Osteoblast (primary cell): Measurements from ENCODE around the gene GAS5. TPM values are rescaled to one million over a fixed set of nuclear protein-coding genes. Genes with fewer than 3 reads are reported as not detected.
"Not testable (repeated sequence)": the region's sequence is repeated elsewhere in the genome, so short reads cannot be mapped to it uniquely, and the experiment has no call there.

Experiments
- DNase-seq: peaks from one replicate; pipeline ENCODE4 v3.0.0; 2011; ENCODE audit warnings: low spot score, mixed read lengths; ENCODE audit not compliant: insufficient read length; ENCODE audit errors: missing footprints
- H2AFZ ChIP-seq: 2 replicates; pipeline ENCODE4 v1.6.0; 2011; ENCODE audit warnings: mild to moderate bottlenecking, low read length
- H3K27ac ChIP-seq: 2 replicates; pipeline ENCODE4 v1.5.1; 2011; ENCODE audit warnings: mild to moderate bottlenecking, low read depth, low read length, moderate library complexity
- H3K27me3 ChIP-seq: 2 replicates; pipeline ENCODE4 v1.6.0; 2012; ENCODE audit warnings: mild to moderate bottlenecking, control low read depth, inconsistent platforms, low read length, moderate library complexity; ENCODE audit not compliant: insufficient read depth
- H3K36me3 ChIP-seq: 2 replicates; pipeline ENCODE4 v1.5.1; 2011; ENCODE audit warnings: mild to moderate bottlenecking, low read length, control low read depth, moderate library complexity; ENCODE audit not compliant: insufficient read depth
- H3K4me1 ChIP-seq: 2 replicates; pipeline ENCODE4 v1.5.1; 2011; ENCODE audit warnings: mild to moderate bottlenecking, low read length, control low read depth, moderate library complexity; ENCODE audit not compliant: insufficient read depth
- H3K4me2 ChIP-seq: 2 replicates; pipeline ENCODE4 v1.6.0; 2011; ENCODE audit warnings: mild to moderate bottlenecking, low read length; ENCODE audit not compliant: insufficient read depth
- H3K4me3 ChIP-seq: fragments of 200-600 bp; sonication (generic); 3 replicates; pipeline ENCODE4 v1.5.1; 2012; ENCODE audit warnings: mild to moderate bottlenecking, low read length, inconsistent platforms; ENCODE audit not compliant: insufficient read depth
- H3K79me2 ChIP-seq: 2 replicates; pipeline ENCODE4 v1.6.0; 2012; ENCODE audit warnings: mild to moderate bottlenecking, low read length, control low read depth, inconsistent platforms; ENCODE audit not compliant: insufficient read depth
- H3K9me3 ChIP-seq: 2 replicates; pipeline ENCODE4 v1.5.1; 2011; ENCODE audit warnings: low read depth, low read length, control low read depth
- H4K20me1 ChIP-seq: 2 replicates; pipeline ENCODE4 v1.6.0; 2012; ENCODE audit warnings: mild to moderate bottlenecking, low read length, control low read depth; ENCODE audit not compliant: insufficient read depth
- total RNA-seq: library from RNA; depleted of rRNA; stranded (reverse); fragments of >200 nt; gene quantifications from 2 replicates; pipeline ENCODE4 v1.2.3, GENCODE V29; 2012
- TF ChIP-seq, protein P1 (sequence below): IDR thresholded peaks from 2 replicates; pipeline ENCODE4 v1.5.1; 2011; ENCODE audit warnings: mild to moderate bottlenecking, low read depth, low read length, moderate library complexity; ENCODE audit errors: extremely low read depth

Gene GAS5
- total RNA-seq, 1 donor = 220 TPM

DNA sequence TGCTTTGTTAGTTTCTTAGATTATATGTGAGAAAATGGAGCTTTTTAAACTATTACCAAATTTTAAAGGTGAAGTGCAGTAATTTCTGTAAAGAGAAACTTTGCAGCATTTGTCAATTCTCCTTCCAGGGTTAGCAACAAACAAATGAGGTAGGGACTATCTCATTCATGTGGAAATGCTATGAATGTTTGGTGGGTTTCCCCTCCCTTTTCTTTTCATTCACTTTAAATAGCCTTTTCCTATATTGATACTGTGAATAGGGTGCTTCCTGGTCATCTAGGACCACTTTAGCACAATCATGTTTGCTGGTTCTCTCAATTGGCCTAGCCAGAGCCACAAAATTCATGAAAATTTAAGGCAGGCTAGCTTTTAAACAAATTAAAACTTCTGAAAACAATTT lies 21.0 kb upstream of the GAS5 start:
- H4K20me1 ChIP-seq = peaks cover 2% of the 10 kb centered on the region
- no peak overlapping the region for H3K4me2 ChIP-seq
- no peaks in the 10 kb centered on the region for H3K27me3 ChIP-seq
- no peak overlapping the region for H3K27ac ChIP-seq
- no peak for DNase-seq
- H3K4me3 ChIP-seq = no peak overlapping the region
- H3K79me2 ChIP-seq = no peaks in the 10 kb centered on the region
- TF ChIP-seq, protein P1, sequence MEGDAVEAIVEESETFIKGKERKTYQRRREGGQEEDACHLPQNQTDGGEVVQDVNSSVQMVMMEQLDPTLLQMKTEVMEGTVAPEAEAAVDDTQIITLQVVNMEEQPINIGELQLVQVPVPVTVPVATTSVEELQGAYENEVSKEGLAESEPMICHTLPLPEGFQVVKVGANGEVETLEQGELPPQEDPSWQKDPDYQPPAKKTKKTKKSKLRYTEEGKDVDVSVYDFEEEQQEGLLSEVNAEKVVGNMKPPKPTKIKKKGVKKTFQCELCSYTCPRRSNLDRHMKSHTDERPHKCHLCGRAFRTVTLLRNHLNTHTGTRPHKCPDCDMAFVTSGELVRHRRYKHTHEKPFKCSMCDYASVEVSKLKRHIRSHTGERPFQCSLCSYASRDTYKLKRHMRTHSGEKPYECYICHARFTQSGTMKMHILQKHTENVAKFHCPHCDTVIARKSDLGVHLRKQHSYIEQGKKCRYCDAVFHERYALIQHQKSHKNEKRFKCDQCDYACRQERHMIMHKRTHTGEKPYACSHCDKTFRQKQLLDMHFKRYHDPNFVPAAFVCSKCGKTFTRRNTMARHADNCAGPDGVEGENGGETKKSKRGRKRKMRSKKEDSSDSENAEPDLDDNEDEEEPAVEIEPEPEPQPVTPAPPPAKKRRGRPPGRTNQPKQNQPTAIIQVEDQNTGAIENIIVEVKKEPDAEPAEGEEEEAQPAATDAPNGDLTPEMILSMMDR = no peak
- no peaks in the 10 kb centered on the region for H3K9me3 ChIP-seq
- peaks cover 21% of the 10 kb centered on the region for H3K36me3 ChIP-seq
- H3K4me1 ChIP-seq = no peaks in the 10 kb centered on the region
- H2AFZ ChIP-seq = no peak overlapping the region

DNA sequence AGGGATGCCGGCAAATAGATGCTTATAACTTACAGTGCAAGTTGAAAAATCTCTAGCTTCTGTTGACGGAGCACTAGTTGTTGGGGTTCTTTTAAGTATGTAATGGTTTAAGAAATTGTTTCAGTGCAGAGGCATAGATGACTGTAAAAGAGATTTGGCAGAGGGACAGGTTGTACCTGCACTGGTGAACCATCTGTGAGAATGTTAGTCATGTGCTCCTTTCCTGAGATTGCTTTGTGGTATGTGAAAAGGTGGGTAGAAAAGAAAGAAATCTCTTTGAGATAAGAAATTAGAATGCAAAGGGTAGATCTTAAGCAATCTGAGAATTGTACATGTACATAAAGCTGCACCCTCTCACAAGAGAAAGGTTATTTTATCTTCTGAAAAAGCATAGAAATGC lies 19.8 kb upstream of the GAS5 start:
- no peak for DNase-seq
- H3K79me2 ChIP-seq = no peaks in the 10 kb centered on the region
- H3K4me2 ChIP-seq = no peak overlapping the region
- H4K20me1 ChIP-seq = peaks cover 2% of the 10 kb centered on the region
- H3K4me1 ChIP-seq = no peaks in the 10 kb centered on the region
- H2AFZ ChIP-seq = no peak overlapping the region
- H3K9me3 ChIP-seq = no peaks in the 10 kb centered on the region
- TF ChIP-seq, protein P1 = no peak
- peaks cover 21% of the 10 kb centered on the region for H3K36me3 ChIP-seq
- H3K27ac ChIP-seq = no peak overlapping the region
- no peak overlapping the region for H3K4me3 ChIP-seq
- H3K27me3 ChIP-seq = no peaks in the 10 kb centered on the region

DNA sequence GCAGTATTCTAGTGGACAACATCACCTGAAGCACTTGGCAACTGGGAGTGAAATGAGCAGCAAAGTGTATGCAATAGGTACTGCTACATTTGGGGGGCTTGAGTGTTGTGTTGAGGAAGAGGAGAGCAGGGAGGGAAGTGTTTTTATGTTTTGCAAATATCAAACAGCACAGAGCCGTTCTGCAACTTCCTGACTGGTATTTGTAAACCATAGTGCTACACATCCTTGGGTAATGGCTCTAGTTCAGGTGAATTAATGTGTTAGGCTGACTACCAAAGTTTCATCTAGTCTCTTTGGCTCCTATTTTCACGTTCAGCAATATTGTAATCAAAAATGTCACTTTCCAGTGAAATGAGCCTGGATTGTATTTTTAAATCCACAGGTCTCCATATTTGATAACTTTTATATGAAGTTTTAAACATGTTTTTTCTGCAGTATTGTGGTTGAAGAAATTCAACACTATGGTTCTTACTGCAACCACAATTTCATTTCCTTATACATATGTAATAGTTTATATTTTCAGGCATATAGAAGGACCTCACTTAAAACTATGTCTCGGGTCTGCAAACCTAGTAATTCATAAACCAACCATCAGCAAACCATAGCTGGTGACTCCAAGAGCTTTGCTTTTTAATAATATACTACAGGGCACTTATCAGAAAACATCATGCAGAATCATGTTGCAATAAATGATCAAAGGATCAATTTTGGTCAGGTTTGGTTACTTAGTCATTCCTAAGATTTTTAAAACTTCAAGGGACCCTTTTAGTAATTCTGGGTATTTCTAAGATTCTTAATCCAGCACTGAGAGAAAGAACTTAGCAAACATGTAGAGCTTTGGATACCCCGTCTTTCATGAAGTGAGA lies 19.2 kb upstream of the GAS5 start:
- Histone ChIP-seq H3K4me1 (no peaks in the 10 kb centered on the region), H4K20me1 (peaks cover 2% of the 10 kb centered on the region), H3K4me2 (no peak overlapping the region), H3K27me3 (no peaks in the 10 kb centered on the region), H3K4me3 (no peak overlapping the region), H2AFZ (no peak overlapping the region), H3K27ac (no peak overlapping the region), H3K9me3 (no peaks in the 10 kb centered on the region), H3K79me2 (no peaks in the 10 kb centered on the region), H3K36me3 (peaks cover 21% of the 10 kb centered on the region)
- TF ChIP-seq, protein P1 = no peak
- DNase-seq = no peak

DNA sequence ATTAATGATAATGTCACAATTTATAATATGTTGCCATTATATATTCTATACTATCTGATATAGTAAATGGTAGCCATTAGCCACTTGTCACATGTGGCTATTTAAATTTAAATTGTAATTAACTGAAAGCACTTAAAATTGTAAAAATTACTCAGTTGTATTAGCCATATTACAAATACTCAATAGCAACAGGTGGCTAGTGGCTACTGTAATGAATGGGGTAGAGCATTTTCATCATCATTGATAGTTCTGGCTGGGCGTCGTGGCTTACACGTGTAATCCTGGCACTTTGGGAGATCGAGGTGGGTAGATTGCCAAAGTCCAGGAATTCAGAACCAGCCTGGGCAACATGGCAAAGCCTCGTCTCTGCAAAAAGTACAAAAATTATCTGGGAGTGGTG lies 16.9 kb upstream of the GAS5 start:
- Histone ChIP-seq H3K4me1 (no peaks in the 10 kb centered on the region), H3K27me3 (no peaks in the 10 kb centered on the region), H3K4me2 (no peak overlapping the region), H3K4me3 (no peak overlapping the region), H3K79me2 (no peaks in the 10 kb centered on the region), H4K20me1 (peaks cover 2% of the 10 kb centered on the region), H3K36me3 (peaks cover 21% of the 10 kb centered on the region), H2AFZ (no peak overlapping the region), H3K27ac (no peak overlapping the region), H3K9me3 (no peaks in the 10 kb centered on the region)
- no peak for DNase-seq
- TF ChIP-seq, protein P1 = no peak

DNA sequence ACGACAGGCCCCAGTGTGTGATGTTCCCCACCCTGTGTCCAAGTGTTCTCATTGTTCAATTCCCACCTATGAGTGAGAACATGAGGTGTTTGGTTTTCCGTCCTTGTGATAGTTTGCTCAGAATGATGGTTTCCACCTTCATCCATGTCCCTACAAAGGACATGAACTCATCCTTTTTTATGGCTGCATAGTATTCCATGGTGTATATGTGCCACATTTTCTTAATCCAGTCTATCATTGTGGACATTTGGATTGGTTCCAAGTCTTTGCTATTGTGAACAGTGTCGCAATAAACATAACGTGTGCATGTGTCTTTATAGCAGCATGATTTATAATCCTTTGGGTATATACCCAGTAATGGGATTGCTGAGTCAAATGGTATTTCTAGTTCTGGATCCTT lies 13.3 kb upstream of the GAS5 start:
- H3K4me2 ChIP-seq, H3K9me3 ChIP-seq, H3K79me2 ChIP-seq, H3K27me3 ChIP-seq, H3K4me1 ChIP-seq, H3K27ac ChIP-seq, H2AFZ ChIP-seq, DNase-seq, H3K4me3 ChIP-seq, H4K20me1 ChIP-seq: not testable (repeated sequence)
- peaks cover 23% of the 10 kb centered on the region for H3K36me3 ChIP-seq
